ENCODE measurements around the gene HTRA2.

DNA sequence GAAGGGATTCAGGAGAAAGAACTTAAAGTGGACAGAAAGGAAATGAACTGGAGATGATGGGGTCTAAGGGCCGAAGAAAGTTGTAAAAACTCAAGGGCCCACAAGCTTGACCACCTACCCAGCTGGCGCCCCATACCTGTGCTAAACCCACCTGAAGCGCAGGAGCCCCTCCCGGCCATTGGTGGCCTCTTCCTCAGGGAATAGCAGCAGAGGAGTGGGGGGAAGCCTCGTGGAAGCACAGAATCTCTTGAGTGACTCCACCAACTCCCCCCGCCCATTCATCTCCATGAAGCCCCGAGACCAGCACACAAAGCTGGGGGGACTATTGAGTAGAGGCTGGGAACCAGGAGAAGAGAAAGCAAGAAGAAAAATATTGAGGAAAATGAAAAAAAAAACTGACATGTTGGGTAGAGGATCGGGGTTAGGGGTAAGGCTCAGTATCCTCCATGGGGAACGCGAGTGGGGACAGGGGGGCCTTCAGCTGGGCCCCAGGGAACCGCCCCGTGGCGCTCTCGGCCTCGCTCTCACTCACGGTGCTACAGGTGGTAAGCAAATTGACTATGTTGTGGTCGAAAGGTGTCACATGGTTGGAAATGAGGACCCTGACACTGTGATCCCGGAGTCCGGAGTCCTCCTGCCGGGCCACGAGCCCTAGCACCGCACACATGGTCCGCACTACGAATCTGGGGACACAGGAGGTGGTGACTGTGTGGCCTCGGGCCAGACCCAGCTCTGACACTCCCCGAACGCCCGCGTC is 955 bp upstream of the HTRA2 start:
- TF ChIP-seq SPI1 (IDR thresholded peaks at IDR 0.05; ENCODE audit: borderline replicate concordance, low read depth), result no peak
- TF ChIP-seq, protein P1, sequence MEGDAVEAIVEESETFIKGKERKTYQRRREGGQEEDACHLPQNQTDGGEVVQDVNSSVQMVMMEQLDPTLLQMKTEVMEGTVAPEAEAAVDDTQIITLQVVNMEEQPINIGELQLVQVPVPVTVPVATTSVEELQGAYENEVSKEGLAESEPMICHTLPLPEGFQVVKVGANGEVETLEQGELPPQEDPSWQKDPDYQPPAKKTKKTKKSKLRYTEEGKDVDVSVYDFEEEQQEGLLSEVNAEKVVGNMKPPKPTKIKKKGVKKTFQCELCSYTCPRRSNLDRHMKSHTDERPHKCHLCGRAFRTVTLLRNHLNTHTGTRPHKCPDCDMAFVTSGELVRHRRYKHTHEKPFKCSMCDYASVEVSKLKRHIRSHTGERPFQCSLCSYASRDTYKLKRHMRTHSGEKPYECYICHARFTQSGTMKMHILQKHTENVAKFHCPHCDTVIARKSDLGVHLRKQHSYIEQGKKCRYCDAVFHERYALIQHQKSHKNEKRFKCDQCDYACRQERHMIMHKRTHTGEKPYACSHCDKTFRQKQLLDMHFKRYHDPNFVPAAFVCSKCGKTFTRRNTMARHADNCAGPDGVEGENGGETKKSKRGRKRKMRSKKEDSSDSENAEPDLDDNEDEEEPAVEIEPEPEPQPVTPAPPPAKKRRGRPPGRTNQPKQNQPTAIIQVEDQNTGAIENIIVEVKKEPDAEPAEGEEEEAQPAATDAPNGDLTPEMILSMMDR (IDR thresholded peaks at IDR 0.05; ENCODE audit: insufficient read depth, low read length), result no peak
- no peak for TF ChIP-seq POLR2AphosphoS5 (IDR thresholded peaks at IDR 0.05; ENCODE audit: low read depth)
- TF ChIP-seq, protein P2, sequence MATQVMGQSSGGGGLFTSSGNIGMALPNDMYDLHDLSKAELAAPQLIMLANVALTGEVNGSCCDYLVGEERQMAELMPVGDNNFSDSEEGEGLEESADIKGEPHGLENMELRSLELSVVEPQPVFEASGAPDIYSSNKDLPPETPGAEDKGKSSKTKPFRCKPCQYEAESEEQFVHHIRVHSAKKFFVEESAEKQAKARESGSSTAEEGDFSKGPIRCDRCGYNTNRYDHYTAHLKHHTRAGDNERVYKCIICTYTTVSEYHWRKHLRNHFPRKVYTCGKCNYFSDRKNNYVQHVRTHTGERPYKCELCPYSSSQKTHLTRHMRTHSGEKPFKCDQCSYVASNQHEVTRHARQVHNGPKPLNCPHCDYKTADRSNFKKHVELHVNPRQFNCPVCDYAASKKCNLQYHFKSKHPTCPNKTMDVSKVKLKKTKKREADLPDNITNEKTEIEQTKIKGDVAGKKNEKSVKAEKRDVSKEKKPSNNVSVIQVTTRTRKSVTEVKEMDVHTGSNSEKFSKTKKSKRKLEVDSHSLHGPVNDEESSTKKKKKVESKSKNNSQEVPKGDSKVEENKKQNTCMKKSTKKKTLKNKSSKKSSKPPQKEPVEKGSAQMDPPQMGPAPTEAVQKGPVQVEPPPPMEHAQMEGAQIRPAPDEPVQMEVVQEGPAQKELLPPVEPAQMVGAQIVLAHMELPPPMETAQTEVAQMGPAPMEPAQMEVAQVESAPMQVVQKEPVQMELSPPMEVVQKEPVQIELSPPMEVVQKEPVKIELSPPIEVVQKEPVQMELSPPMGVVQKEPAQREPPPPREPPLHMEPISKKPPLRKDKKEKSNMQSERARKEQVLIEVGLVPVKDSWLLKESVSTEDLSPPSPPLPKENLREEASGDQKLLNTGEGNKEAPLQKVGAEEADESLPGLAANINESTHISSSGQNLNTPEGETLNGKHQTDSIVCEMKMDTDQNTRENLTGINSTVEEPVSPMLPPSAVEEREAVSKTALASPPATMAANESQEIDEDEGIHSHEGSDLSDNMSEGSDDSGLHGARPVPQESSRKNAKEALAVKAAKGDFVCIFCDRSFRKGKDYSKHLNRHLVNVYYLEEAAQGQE (IDR thresholded peaks at IDR 0.05; ENCODE audit: insufficient replicate concordance, low read depth), result no peak
- no peak for TF ChIP-seq GABPA (IDR thresholded peaks at IDR 0.05; ENCODE audit: low read depth)
